Measurements from ENCODE around the gene ABHD1. TPM values are rescaled to one million over a fixed set of nuclear protein-coding genes. Genes with fewer than 3 reads are reported as not detected.

The ABHD1 gene
- total RNA-seq, 1 donor from 2014 or later = not detected

DNA sequence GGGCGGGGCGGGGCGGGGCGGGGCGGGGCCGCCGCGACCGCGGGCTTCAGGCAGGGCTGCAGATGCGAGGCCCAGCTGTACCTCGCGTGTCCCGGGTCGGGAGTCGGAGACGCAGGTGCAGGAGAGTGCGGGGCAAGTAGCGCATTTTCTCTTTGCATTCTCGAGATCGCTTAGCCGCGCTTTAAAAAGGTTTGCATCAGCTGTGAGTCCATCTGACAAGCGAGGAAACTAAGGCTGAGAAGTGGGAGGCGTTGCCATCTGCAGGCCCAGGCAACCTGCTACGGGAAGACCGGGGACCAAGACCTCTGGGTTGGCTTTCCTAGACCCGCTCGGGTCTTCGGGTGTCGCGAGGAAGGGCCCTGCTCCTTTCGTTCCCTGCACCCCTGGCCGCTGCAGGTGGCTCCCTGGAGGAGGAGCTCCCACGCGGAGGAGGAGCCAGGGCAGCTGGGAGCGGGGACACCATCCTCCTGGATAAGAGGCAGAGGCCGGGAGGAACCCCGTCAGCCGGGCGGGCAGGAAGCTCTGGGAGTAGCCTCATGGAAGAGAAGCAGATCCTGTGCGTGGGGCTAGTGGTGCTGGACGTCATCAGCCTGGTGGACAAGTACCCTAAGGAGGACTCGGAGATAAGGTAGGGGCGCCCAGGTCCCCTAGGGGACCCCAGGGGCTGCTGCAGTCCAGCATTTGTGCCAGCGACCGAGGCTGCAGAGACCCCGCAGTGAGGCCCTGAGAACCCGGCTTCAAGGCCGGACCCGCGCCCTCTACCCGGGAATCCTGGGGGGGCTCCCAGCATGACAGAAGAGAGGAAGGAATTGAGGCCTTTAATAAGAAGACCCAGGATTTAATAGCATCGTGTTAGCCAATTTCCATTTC, 36.7 kb upstream of the ABHD1 start, which contains the start of gene KHK:
TSS of gene KHK (plus strand) at position 49 of the 870 bp plus-strand sequence. CDS start at position 537, 488 bp downstream.
- DNase-seq (ENCODE audit: low read depth, low spot score) = no peak

DNA sequence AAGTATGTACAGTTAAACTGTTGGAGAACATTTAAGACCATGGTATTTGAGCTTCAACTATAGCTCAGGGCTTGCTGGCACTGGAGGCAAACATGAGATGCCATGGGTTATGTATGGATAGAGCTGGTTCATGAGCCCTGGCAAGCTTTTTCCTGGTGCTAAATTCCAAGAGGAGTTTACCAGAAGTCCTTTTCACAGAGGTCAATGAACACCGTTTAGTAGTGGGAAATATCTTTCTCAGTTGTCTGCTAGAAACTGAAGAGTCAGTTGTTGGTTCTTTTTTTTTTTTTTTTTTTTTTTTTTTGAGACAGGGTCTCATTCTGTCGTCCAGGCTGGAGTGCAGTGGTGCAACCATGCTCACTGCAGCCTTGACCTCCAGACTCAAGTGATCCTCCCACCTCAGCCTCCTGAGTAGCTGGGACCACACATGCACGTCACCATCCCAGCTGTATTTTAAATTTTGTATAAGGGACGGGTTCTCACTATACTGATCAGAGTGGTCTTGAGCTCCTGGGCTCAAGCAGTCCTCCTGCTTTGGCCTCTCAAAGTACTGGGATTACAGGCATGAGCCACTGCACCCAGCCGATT, 35.7 kb upstream of the ABHD1 start:
- DNase-seq (ENCODE audit: low read depth, low spot score) = no peak

DNA sequence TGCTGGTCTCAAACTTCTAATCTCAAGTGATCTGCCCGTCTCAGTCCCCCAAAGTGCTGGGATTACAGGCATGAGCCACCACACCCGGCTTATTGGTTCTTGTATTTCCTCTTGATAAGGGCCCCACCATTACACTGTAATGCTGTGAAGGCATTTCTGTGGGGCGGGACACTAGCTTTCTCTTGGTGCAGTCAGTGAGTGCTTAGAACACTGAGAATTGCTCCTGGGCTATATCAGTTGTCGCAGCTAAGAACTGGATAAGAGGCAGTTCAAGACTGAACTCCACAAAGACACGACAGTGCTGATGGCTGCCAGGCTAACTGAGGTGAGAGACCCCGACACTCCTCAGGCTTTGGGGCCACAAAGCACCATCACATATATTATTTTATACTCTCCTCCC, 35.0 kb upstream of the ABHD1 start:
- no peak for DNase-seq (ENCODE audit: low read depth, low spot score)

DNA sequence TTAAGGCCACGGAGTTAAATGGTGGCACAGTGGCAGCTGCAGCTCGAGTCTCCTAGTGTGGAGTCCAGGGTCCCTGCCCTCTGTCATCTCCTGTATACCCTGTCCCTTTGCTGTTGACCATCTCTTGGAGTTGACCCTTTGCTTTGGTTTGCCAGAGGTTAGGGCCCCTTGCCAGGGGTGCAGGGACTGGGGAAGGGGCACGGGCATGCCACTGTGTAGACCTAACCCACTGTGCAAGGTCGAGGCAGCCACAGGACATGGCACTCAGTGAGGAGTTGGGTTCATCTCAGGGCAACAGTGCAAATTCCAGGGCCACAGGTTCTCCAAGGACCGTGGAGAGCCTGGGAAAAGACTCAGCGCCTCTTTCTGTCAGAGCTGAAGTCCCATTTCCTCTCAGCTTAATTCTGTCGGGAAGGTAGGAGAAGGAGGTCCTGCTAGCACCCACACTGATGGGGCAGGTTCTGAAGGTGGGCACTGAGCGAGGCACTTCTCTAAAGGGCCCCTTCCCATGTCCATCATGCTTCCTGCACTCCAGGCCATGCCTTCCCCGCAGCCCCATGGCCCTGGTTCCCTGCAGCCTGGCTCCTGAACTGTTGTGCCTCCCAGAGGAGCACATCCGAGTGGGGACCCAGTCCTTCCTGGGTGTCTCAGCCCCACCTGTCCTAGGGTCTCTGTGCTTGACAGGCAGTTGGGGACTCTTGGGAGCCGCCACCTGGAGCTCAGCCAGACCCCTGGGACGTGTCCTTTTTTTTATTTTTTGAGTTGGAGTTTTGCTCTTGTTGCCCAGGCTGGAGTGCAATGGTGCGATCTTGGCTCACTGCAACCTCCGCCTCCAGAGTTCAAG, 34.3 kb upstream of the ABHD1 start:
- no peak for DNase-seq (ENCODE audit: low read depth, low spot score)

DNA sequence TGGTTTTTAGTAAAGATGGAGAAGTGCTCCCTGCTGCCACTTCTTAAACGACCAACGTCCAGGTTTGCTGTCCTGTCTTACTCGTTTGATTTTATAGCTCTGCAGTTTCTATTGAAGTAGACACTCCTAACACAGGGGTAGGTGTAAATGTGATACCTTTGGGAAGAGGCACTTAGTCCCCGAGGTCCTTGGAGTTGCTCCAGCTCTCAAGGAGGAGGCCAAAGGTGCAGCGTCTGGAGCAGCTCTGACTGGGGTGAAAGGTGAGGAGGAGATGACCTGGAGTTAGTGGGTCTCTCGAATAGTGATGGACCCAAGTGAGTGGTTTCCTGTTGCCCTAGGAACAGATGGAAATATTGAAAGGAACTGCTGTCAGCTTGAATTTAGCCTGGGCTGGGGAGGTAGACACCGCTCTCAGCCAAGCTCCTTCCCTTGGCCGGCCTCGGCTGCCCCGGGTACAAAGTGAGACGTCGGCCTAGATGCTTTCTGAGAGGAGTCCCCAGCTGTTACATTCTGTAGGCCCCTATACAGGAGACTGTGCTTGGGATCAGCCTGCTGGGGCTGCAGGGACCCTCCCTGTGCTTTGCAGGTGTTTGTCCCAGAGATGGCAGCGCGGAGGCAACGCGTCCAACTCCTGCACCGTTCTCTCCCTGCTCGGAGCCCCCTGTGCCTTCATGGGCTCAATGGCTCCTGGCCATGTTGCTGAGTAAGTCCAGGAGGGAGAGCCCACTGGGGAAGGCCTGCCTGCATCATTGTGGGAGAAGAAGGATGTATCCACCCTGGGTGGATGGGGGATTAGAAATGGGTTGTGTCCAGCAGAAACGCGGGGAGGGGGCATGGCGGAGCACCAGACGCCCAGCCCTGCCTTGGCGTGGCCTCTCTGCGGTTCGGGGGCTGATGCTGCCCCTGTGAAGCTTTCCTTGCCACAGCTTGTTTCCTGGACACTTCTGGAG, 31.6 kb upstream of the ABHD1 start:
- no peak for DNase-seq (ENCODE audit: low read depth, low spot score)

DNA sequence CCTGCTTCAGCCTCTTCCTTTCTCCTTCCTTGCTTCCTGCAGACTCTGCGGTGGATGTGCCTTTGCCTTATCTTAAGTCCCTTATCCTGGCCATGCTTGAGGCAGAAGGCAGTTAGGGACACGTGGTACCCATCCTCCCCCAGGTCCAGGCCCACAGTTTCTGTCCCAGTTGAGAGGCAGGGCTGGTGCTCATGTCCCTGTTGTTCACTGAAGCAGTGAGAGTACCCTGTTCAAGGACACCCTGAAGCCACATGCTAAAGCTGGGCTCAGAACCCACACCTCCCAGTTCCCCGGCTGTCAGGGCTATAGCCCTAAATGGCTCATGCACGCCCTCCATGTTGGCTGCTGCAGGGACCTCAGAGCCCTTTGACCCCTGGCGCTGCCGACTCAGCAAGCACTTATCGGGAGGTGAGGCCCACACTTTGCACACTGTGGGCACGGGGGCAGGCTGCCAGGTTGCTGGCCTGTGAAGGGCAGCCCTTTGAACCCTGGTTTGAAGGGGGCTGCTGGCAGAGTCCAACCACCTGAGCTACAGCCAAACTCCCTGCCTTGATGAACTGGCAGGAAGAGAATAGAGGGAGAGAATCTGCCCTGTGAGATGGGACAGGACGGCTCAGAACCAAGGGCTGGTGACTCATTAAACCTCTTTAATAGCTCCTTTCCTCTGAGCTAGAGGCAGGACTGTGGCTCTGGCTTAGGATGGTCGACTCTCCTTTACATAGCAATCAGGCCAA, 30.8 kb upstream of the ABHD1 start:
- no peak for DNase-seq (ENCODE audit: low read depth, low spot score)

DNA sequence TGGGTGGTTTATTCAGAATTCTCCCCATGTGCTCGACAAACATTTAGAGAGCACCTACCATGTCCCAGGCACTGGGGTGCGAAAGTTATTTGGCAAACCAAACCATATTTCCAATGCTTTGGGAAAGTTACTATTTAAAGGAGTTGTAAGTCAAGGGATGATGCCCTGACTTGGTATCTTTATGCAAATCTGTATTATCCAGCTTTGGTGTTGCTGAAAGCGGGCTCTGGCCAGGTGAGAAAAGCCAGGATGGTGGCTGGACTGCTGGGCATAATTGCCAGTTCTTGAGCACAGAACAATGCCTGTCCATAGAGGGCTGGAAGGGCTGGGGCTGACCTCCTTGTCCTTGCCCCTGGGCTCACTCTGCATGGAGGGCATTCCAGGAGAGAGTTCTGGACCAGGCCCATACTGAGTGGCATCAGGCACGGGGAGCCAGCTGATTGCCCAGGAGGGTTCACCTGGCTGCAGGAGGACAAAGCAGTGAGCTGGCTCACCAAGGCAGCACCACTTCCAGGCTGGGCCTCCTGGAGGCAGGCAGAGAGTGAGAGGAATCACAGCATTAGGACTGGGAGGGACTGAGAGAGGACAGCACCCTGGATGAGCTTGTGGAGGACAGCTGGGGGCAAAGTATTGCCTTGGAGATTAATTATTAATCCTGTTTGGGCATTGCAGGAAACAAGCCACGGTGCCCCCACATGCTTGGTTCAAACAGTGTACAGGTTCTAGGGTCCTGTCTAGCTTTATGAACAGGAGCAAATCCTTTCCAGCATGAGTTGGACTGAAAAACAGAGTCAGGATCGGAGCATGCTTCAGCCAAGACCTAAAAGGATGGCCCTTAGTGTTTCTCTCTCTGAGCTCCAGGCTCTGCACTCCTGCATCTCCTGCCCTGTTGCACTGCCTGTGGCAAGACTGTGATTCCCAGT, 29.9 kb upstream of the ABHD1 start:
- no peak for DNase-seq (ENCODE audit: low read depth, low spot score)

DNA sequence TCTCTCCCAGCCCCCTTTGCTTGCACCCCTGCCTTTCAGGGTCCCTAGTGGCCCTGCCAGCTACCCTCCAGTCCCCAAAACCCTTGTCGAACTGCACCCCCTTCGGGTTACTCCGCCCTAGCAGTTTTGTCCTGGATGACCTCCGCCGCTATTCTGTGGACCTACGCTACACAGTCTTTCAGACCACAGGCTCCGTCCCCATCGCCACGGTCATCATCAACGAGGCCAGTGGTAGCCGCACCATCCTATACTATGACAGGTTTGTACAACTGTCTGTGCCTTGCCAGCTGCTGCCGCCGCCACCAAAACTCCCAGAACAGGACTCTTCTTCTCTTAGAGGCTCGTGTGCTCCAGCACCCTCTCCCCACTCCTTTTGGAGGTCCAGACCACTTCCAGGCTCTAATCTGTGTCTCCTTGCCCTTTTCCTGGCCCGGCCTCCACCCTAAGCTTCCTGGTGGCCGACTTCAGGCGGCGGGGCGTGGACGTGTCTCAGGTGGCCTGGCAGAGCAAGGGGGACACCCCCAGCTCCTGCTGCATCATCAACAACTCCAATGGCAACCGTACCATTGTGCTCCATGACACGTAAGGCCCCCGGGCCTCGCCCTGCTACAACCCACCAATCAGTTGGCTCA, 29.1 kb upstream of the ABHD1 start:
- no peak for DNase-seq (ENCODE audit: low read depth, low spot score)

DNA sequence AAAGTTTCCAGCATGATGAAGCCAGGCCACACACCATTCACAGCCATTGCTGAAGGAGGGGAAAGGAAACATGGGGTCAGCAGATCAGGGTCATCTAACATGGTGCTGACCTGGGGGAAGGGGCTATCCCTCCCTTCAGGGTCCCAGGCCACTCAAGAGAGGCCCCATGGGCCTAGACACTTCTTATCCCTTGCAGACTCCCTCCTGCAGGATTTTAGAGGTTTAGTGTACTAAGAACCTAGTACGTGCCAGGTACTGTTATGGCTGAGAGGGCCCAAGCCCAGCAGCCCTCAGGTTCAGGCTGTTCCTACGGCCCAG, 28.2 kb upstream of the ABHD1 start:
- DNase-seq (ENCODE audit: low read depth, low spot score) = no peak

DNA sequence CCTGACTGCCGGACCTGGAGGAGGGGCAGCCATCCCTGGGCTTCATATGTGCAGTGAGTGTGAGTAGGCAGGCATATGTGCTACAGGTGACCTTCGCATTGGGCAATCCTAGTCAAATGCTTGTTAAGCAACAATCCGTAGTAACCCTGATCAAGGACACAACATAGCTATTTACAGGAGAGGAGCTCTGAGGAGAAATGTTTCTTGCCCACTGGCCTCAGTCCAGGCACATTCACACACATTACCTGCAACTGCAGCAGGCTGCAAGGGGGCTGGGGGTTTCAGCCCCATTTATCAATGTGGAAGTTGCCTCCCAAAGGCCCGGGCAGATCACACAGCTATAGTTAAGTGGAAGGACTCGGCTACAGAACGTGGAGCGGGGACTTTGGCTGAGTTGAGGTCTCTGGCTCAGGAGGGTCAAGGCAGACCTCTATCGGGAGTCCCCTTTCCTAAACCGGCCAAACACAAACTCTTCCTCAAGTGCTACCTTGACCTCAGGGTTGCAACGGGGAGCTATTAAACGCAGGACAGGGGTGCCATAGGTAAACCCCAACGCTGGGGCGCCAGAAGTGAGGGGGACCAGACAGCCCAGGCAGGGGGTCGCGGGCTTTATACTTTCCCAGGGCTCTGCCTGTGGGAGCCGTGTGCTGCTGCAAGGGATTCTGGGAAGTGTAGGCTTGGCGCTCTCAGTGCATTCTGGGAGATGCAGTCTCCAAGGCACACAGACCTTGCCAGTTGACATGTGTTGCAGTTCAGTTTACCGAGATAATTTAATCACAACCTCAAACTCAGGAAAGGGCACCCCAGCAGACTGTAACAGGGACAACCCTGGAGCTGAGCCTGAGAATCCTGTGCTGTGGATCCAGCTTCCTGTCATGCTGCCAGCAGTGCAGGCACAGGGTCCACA, 27.6 kb upstream of the ABHD1 start:
- no peak for DNase-seq (ENCODE audit: low read depth, low spot score)

DNA sequence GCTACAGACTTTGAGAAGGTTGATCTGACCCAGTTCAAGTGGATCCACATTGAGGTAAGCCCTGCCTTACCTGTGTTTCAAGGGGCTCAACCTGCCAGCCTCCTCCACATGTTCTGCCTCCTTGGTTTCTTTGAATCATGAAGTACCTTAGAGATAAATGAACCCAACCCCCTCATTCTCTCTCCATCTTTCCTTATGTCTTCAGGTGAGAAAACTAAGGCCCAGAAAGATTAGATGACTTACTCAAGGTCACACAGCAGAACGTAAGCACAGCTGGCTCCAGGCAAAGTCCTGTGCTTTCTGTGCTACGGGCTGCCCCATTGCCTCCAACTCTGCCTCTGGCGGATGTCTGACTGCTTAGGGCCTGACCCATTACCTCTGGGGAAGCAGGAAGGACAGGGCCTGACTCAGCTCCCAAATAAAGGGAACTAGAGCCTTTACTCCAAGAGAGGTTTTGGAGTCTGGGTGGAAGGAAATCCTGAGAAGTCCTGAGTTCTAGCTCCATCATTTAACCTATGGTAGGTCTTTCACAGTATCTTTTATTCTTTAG, 26.8 kb upstream of the ABHD1 start:
- DNase-seq (ENCODE audit: low read depth, low spot score) = no peak

DNA sequence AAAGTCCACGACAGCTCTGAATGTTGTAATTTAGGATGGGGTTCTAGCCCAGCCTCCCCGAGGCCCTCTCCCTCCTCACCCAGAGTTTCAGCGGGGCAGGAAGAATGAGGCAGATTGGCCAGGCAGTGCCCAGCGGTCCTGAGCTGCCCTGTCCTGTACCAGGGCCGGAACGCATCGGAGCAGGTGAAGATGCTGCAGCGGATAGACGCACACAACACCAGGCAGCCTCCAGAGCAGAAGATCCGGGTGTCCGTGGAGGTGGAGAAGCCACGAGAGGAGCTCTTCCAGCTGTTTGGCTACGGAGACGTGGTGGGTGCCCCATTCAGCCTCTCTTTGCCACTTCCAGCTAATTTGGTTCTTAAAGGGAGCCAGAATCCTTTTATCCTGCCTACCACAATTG, 26.3 kb upstream of the ABHD1 start:
- DNase-seq (ENCODE audit: low read depth, low spot score) = no peak

DNA sequence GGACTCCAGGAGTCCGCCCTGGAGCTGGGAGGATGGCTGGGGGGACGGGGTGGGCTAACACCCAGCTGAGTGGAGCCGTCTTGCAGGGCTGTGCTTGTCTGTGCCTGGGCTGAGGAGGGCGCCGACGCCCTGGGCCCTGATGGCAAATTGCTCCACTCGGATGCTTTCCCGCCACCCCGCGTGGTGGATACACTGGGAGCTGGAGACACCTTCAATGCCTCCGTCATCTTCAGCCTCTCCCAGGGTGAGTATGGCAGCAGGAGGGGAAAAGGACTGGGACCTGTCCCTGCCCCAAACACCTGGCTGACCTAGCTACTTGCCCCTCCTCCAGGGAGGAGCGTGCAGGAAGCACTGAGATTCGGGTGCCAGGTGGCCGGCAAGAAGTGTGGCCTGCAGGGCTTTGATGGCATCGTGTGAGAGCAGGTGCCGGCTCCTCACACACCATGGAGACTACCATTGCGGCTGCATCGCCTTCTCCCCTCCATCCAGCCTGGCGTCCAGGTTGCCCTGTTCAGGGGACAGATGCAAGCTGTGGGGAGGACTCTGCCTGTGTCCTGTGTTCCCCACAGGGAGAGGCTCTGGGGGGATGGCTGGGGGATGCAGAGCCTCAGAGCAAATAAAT, 24.2 kb upstream of the ABHD1 start:
- DNase-seq (ENCODE audit: low read depth, low spot score) = no peak

DNA sequence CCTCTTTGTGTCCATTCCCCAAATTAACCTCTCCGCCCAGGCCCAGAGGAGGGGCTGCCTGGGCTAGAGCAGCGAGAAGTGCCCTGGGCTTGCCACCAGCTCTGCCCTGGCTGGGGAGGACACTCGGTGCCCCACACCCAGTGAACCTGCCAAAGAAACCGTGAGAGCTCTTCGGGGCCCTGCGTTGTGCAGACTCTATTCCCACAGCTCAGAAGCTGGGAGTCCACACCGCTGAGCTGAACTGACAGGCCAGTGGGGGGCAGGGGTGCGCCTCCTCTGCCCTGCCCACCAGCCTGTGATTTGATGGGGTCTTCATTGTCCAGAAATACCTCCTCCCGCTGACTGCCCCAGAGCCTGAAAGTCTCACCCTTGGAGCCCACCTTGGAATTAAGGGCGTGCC, 23.6 kb upstream of the ABHD1 start:
- no peak for DNase-seq (ENCODE audit: low read depth, low spot score)

DNA sequence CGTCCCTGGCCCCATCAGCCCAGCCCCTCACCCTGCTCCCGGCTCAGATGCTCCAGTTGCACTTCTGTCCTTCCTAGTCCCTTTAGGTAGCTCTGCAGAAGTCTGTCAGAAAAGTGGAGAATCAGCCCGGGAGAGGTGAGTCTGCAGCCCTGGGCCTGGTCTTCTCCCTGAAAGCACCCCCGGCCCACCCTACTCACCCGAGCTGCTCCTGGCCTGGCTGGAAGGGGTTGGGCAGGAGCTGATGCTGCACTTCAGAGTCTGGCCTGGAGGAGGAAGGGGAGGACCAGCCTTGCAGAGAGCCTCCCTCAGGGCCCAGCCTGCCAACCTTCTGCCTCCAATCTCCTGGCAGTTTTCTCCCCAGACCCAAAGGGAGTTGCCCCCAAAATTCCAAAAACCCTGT, 21.3 kb upstream of the ABHD1 start:
- DNase-seq (ENCODE audit: low read depth, low spot score) = no peak

DNA sequence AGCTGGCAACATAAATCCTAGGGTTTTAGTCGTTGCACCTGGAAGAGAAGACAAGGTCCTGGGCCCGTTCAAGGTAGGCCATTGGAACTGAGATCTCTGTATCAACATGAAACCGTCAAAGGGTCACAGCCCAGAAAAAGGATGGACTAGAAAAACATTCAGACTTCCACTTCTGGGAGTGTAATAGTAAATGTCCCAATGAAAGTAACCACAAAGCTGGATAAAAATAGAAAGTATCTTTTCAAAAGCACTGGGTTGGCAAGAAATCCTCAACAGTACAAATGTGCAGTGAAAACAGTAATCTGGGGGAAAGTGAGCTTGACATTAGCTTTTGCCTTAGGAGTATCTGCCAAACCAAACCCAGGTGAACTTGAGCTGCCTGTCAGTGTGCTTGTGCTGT, 17.6 kb upstream of the ABHD1 start:
- no peak for DNase-seq (ENCODE audit: low read depth, low spot score)

DNA sequence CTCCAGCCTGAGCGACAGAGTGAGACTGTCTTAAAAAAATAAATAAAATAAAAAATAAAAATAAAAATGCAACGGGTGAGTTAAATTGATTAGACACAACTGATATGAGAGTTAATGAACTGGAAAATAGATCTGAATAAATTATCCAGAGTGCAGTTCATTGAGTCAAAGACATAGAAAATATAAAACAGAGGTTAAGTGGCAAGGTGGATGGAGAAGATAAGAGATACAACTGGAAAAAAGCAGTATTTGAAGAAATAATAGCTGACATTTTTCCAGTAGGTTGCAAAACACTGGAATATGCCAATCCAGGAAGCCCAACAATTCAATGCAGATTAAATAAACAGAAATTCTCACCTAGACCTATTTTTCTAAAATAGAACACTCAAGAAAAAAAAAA, 15.4 kb upstream of the ABHD1 start:
- DNase-seq (ENCODE audit: low read depth, low spot score) = no peak
